K562 (cell line): ENCODE results near the gene ZNF565. TPM values are rescaled to one million over a fixed set of nuclear protein-coding genes. Genes with fewer than 3 reads are reported as not detected.
A peak's percentile ranks its signal among the peaks of the same experiment; 100 is the strongest.

Experiments
- ATAC-seq: fragments of 200-7000 bp; cut with Tn5 transposase; 3 replicates; pipeline ENCODE4 v1.9.1; 2020; ENCODE audit warnings: moderate library complexity
- BruUV-seq: library from RNA; stranded (reverse); fragments of 400-500 nt; replicated peaks from 2 replicates; lab custom pipeline; 2021; lab: Mats Ljungman, UMichigan
- CTCF ChIA-PET: fragments of 300-600 bp; formaldehyde crosslinking; extraction: SDS; loops from one replicate; lab custom pipeline; 2021; ENCODE audit warnings: low intra/inter-chr PET ratio; lab: Yijun Ruan, JAX
- POLR2A ChIA-PET: fragments of 300-600, 350-650 bp; sonication (Branson Sonifier 250); formaldehyde crosslinking; extraction: SDS; loops from one replicate; lab custom pipeline; 2021; ENCODE audit warnings: antibody characterized with exemption, inconsistent platforms; lab: Yijun Ruan, JAX
- DNase-seq, 4 experiments: peaks; one replicate each; pipeline versions ENCODE4 v3.0.0 to v3.0.0-alpha.2; 2011 to 2018; ENCODE audit warnings: low spot score in 3 of 4, mixed read lengths in 3 of 4; ENCODE audit errors: extremely low read depth in 1 of 4
- FAIRE-seq: peaks from 2 replicates; lab custom pipeline; 2011; peaks lifted over from hg19 to GRCh38; lab: Jason Lieb, UNC
- H2AFZ ChIP-seq: 2 replicates; pipeline ENCODE4 v1.6.0; 2011; ENCODE audit warnings: low read depth, low read length, control low read depth, inconsistent platforms
- H3K27ac ChIP-seq: fragments of 200-600 bp; 3 replicates; pipeline ENCODE4 v1.8.0; 2011; ENCODE audit warnings: low read depth, mild to moderate bottlenecking, control low read depth, inconsistent platforms, low read length, moderate library complexity, mixed read lengths; ENCODE audit errors: extremely low read depth
- H3K27me3 ChIP-seq, 2 experiments: fragments of 300-600 bp in 1 of 2; 2 replicates in 1 of 2; 3 replicates in 1 of 2; pipeline versions ENCODE4 v1.6.0 to v1.8.0; 2011; ENCODE audit warnings: inconsistent platforms in 2 of 2, low read length in 2 of 2, mild to moderate bottlenecking in 1 of 2, mixed read lengths in 1 of 2, moderate library complexity in 1 of 2; ENCODE audit not compliant: control insufficient read depth in 2 of 2, insufficient read depth in 2 of 2
- H3K36me3 ChIP-seq: fragments of 300-600 bp; 3 replicates; pipeline ENCODE4 v1.8.0; 2011; ENCODE audit warnings: mild to moderate bottlenecking, low read length, inconsistent platforms; ENCODE audit not compliant: control insufficient read depth, insufficient read depth
- H3K4me1 ChIP-seq, 2 experiments: fragments of 200-600 bp in 1 of 2; replicated peaks in 1 of 2; 2 replicates in 1 of 2; 3 replicates in 1 of 2; pipeline versions ENCODE4 v1.5.1 to v1.8.0; 2011; ENCODE audit warnings: inconsistent platforms in 2 of 2, low read length in 2 of 2, mild to moderate bottlenecking in 1 of 2, mixed read lengths in 1 of 2, moderate library complexity in 1 of 2; ENCODE audit not compliant: control insufficient read depth in 2 of 2, insufficient read depth in 2 of 2
- H3K4me2 ChIP-seq: 2 replicates; pipeline ENCODE4 v1.6.1; 2011; ENCODE audit warnings: low read length, control low read depth, inconsistent platforms, mixed read lengths; ENCODE audit not compliant: insufficient read depth
- H3K4me3 ChIP-seq: fragments of 200-600 bp; sonication (generic), shearing (Covaris generic); 2 replicates; pipeline ENCODE4 v1.5.1; 2016; ENCODE audit warnings: control low read depth, inconsistent platforms
- H3K79me2 ChIP-seq: fragments of 200-600 bp; 3 replicates; pipeline ENCODE4 v1.8.0; 2011; ENCODE audit warnings: low read length, inconsistent platforms; ENCODE audit not compliant: control insufficient read depth, insufficient read depth
- H3K9ac ChIP-seq, 2 experiments: 2 replicates each; pipeline versions ENCODE4 v1.6.0 to v1.6.1; 2011; ENCODE audit warnings: low read depth in 2 of 2, low read length in 2 of 2, control low read depth in 1 of 2, inconsistent platforms in 1 of 2, mild to moderate bottlenecking in 1 of 2, mixed read lengths in 1 of 2; ENCODE audit not compliant: insufficient read depth in 1 of 2
- H3K9me1 ChIP-seq: one replicate; pipeline ENCODE4 v1.6.0; 2011; ENCODE audit warnings: inconsistent platforms, mild to moderate bottlenecking, low read length, moderate library complexity; ENCODE audit not compliant: control insufficient read depth, insufficient read depth
- H3K9me3 ChIP-seq: replicated peaks from 2 replicates; pipeline ENCODE4 v1.5.1; 2011; ENCODE audit warnings: low read depth, low read length, inconsistent platforms; ENCODE audit not compliant: control insufficient read depth, insufficient read depth
- H4K20me1 ChIP-seq: replicated peaks from 2 replicates; pipeline ENCODE4 v1.6.1; 2011; ENCODE audit warnings: low read length, inconsistent platforms, mixed read lengths; ENCODE audit not compliant: control insufficient read depth, insufficient read depth
- BRF1 ChIP-seq: IDR thresholded peaks from 3 replicates; pipeline ENCODE4 v1.6.1; 2011; ENCODE audit warnings: borderline replicate concordance, mild to moderate bottlenecking; ENCODE audit not compliant: insufficient read length; ENCODE audit errors: extremely low read depth
- HMGXB4 ChIP-seq: sonication (generic); formaldehyde crosslinking; IDR thresholded peaks from 2 replicates; pipeline ENCODE4 v1.8.1; 2023; ENCODE audit warnings: mild to moderate bottlenecking, missing genetic modification reagents
- MAFF ChIP-seq: IDR thresholded peaks from 2 replicates; pipeline ENCODE4 v1.6.1; 2012; ENCODE audit warnings: low read length, improper control_type of control experiment
- PCBP2 ChIP-seq: fragments of 200-400 bp; formaldehyde crosslinking; IDR thresholded peaks from 2 replicates; pipeline ENCODE4 v1.6.1; 2018; ENCODE audit warnings: low read length, low read depth, mild to moderate bottlenecking, moderate library complexity; ENCODE audit not compliant: poor library complexity, severe bottlenecking
- POLR2G ChIP-seq: fragments of 200-400 bp; formaldehyde crosslinking; IDR thresholded peaks from 2 replicates; pipeline ENCODE4 v1.6.1; 2017; ENCODE audit warnings: low read depth, mild to moderate bottlenecking, antibody characterized with exemption, low read length, moderate library complexity
- RBFOX2 ChIP-seq: fragments of 200-400 bp; formaldehyde crosslinking; IDR thresholded peaks from 2 replicates; pipeline ENCODE4 v1.6.1; 2017; ENCODE audit warnings: low read depth, mild to moderate bottlenecking, low read length, moderate library complexity
- RBM22 ChIP-seq: fragments of 200-400 bp; formaldehyde crosslinking; IDR thresholded peaks from 2 replicates; pipeline ENCODE4 v1.6.1; 2018; ENCODE audit warnings: low read length, low read depth; ENCODE audit not compliant: poor library complexity, severe bottlenecking
- TRIM25 ChIP-seq: fragments of 450-650 bp; IDR thresholded peaks from 2 replicates; pipeline ENCODE4 v1.7.0; 2016; ENCODE audit warnings: borderline replicate concordance
- ZFPM2 ChIP-seq: fragments of 250-450 bp; sonication (Bioruptor Pico); IDR thresholded peaks from 2 replicates; pipeline ENCODE4 v1.5.1; 2022; ENCODE audit warnings: mild to moderate bottlenecking
- WGBS: fragments of 100-300 bp; shearing (Covaris generic); methylation state at CpG from one replicate; pipeline ENCODE4 v1.1.6; 2016; ENCODE audit warnings: low coverage, mixed read lengths; ENCODE audit not compliant: insufficient coverage; ENCODE audit errors: missing lambda C conversion rate; 5-methylcytosine and 5-hydroxymethylcytosine counted together
- in situ Hi-C: fragments of 300-500 bp; cut with MboI; formaldehyde crosslinking; loops from 4 replicates; pipeline ENCODE4 v1.15.0; 2018; ENCODE audit warnings: inconsistent platforms, mixed read lengths
- intact Hi-C: fragments of 100-400 bp; cut with micrococcal nuclease; formaldehyde crosslinking; loops from 2 replicates; pipeline ENCODE4 v1.14.2; 2022
- polyA plus RNA-seq, 8 experiments: library from polyadenylated mRNA; depleted of rRNA in 4 of 8; stranded (reverse) in 5 of 8; unstranded in 3 of 8; fragments of >200 nt; fragmentation: Nextera tagmentation in 2 of 8; fragmentation: Illumina TruSeq in 1 of 8; extraction: Ambion mirVana in 2 of 8; extraction: Trizol in 1 of 8; gene quantifications; 2 replicates each; pipeline versions ENCODE4 v1.2.1 to v1.2.3, GENCODE V29; 2011 to 2014; ENCODE audit warnings: inconsistent platforms in 1 of 8, missing spikeins in 1 of 8
- total RNA-seq, 7 experiments: library from RNA; depleted of rRNA in 6 of 7; stranded (reverse); fragments of >200 nt in 6 of 7; fragmentation: Illumina TruSeq in 2 of 7; extraction: Trizol in 2 of 7; gene quantifications; 2 replicates each; pipeline versions ENCODE4 v1.2.1 to v1.2.3, GENCODE V29; 2011 to 2021; ENCODE audit warnings: low replicate concordance in 1 of 7

The ZNF565 gene
- total and polyA plus RNA-seq, 9 of the 15 experiments (the other 6 are each of a cell fraction or from before 2014, with no cell fraction given), result 1.3 to 3.2 (median 2.6) TPM

GRCh38 chr19:36152019-36152351, 62.5 kb downstream of the ZNF565 start:
- no peak overlapping the region for H3K9ac ChIP-seq

More at GRCh38 chr19:36152019-36152351, 62.5 kb downstream of the ZNF565 start:
- H3K79me2 ChIP-seq, result no peaks in the 10 kb centered on the region
- in situ Hi-C loops, result no loop called here
- DNase-seq, result peak in 1 of 4 experiments; percentile 26
- no peak for FAIRE-seq
- TF ChIP-seq BRF1 (no peak), TRIM25 (no peak), RBM22 (peak; percentile 36), ZFPM2 (no peak), HMGXB4 (CRISPR knock-in tag) (no peak), RBFOX2 (peak; percentile 53), MAFF (no peak), POLR2G (0 out of 2 replicates have a peak, but pooled peaks have one; percentile 56), PCBP2 (no peak)
- TF ChIP-seq, all 486 proteins: peak for 3
- Histone ChIP-seq H3K36me3 (peaks cover 46% of the 10 kb centered on the region; the same call in 2 of the 3 replicates), H3K9me3 (no peaks in the 10 kb centered on the region), H3K9me1 (no peaks in the 10 kb centered on the region), H4K20me1 (no peaks in the 10 kb centered on the region), H2AFZ (no peak overlapping the region), H3K4me1 (peaks cover 0 to 13% of the 10 kb centered on the region in 2 experiments; a peak in 2 of 5 replicates), H3K4me2 (no peak overlapping the region), H3K27ac (no peak overlapping the region), H3K27me3 (no peaks in the 10 kb centered on the region), H3K4me3 (no peak overlapping the region)
- intact Hi-C loops, result no loop called here
- POLR2A ChIA-PET, result no interaction called here
- CTCF ChIA-PET, result no interaction called here
- 94% methylated on average over 7 of the region's 16 CpGs for WGBS
- BruUV-seq, result no TSS peak
- ATAC-seq, result no peak
